Upper lobe of right lung (tissue), 1 donor: ENCODE results near the gene TMEM191C. TPM values are rescaled to one million over a fixed set of nuclear protein-coding genes. Genes with fewer than 3 reads are reported as not detected.
"Not testable (repeated sequence)": the region's sequence is repeated elsewhere in the genome, so short reads cannot be mapped to it uniquely, and the experiment has no call there.

ENCODE experiments used
- ATAC-seq: fragments of 200-7000 bp; cut with Tn5 transposase; one replicate; pipeline ENCODE4 v1.9.1; 2020; ENCODE audit warnings: mild to moderate bottlenecking, moderate library complexity
- DNase-seq: peaks from one replicate; pipeline ENCODE4 v3.0.0-alpha.2; 2020
- H3K27ac ChIP-seq: fragments of 200-600 bp; one replicate; pipeline ENCODE4 v1.8.0; 2022
- H3K27me3 ChIP-seq: fragments of 200-600 bp; one replicate; pipeline ENCODE4 v1.8.0; 2022; ENCODE audit warnings: mild to moderate bottlenecking
- H3K36me3 ChIP-seq: fragments of 200-600 bp; one replicate; pipeline ENCODE4 v1.8.0; 2022
- H3K4me1 ChIP-seq: fragments of 200-600 bp; one replicate; pipeline ENCODE4 v1.8.0; 2022
- H3K4me3 ChIP-seq: fragments of 200-600 bp; one replicate; pipeline ENCODE4 v1.8.0; 2022; ENCODE audit warnings: mild to moderate bottlenecking
- H3K9me3 ChIP-seq: fragments of 200-600 bp; one replicate; pipeline ENCODE4 v1.8.0; 2022
- intact Hi-C: fragments of 100-400 bp; cut with DNase I; formaldehyde crosslinking; loops from one replicate; pipeline ENCODE4 v1.11.0; 2022
- total RNA-seq: library from RNA; stranded (reverse); fragmentation: NEBNext Ultra II Directional; extraction: Animal tissue kit (Norgen Biotek cat#: 25700); gene quantifications from one replicate; pipeline ENCODE4 v1.2.1, GENCODE V29; 2021
- TF ChIP-seq, protein P1 (sequence below): fragments of 200-600 bp; IDR thresholded peaks from one replicate; pipeline ENCODE4 v1.8.0; 2022; ENCODE audit warnings: antibody characterized with exemption
- donor health status: DM: no; HTN: yes; CAD: no; lungs with severe emphysema.

TMEM191C gene
- total RNA-seq, 1 donor from 2014 or later, result 4.0 TPM

DNA sequence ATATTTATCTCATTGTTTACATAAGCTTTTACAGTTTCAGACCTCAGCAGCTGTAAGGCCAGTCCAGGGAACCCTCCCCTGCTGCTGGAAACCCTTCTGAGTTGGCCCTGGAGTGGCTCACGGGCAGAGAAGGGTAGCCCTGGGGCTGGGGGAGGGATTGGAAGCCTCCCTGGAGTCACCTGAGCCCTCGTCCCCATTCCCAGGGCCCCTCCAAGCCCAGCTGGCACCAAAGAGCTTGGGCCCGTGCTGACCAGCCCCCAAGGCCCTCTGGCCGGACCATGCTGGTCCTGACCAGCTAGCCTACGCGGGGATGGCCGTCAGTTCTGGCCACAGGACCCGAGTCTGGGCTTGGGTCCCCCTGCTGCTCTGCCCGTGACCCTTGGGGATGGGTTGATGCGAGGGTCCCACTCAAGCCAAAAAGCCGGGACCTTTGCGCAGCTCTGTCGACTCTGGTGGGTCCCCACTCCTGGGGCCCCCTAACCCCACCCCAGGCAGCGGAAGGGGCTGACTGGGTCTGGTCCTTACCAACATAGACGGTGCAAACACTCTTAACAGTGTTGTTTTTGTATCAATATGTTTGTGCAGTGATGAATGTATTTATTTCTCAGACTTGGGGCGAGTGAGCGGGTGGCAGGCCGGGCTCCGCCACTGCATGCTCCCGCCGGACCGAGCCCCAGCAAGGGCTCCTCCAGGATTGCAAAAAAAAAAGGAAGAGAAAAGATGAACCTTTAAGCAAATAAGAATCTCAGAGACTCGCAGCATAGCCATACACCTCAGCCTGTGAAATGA, 17.5 kb upstream of the TMEM191C start:
- Histone ChIP-seq H3K4me1 (no peaks in the 10 kb centered on the region), H3K4me3 (no peak overlapping the region), H3K9me3 (no peaks in the 10 kb centered on the region), H3K36me3 (peaks cover 21% of the 10 kb centered on the region), H3K27ac (no peak overlapping the region), H3K27me3 (no peaks in the 10 kb centered on the region)
- no peak for ATAC-seq
- intact Hi-C loops, result no loop called here
- peak; percentile 59 for DNase-seq
- TF ChIP-seq, protein P1, sequence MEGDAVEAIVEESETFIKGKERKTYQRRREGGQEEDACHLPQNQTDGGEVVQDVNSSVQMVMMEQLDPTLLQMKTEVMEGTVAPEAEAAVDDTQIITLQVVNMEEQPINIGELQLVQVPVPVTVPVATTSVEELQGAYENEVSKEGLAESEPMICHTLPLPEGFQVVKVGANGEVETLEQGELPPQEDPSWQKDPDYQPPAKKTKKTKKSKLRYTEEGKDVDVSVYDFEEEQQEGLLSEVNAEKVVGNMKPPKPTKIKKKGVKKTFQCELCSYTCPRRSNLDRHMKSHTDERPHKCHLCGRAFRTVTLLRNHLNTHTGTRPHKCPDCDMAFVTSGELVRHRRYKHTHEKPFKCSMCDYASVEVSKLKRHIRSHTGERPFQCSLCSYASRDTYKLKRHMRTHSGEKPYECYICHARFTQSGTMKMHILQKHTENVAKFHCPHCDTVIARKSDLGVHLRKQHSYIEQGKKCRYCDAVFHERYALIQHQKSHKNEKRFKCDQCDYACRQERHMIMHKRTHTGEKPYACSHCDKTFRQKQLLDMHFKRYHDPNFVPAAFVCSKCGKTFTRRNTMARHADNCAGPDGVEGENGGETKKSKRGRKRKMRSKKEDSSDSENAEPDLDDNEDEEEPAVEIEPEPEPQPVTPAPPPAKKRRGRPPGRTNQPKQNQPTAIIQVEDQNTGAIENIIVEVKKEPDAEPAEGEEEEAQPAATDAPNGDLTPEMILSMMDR, result no peak

DNA sequence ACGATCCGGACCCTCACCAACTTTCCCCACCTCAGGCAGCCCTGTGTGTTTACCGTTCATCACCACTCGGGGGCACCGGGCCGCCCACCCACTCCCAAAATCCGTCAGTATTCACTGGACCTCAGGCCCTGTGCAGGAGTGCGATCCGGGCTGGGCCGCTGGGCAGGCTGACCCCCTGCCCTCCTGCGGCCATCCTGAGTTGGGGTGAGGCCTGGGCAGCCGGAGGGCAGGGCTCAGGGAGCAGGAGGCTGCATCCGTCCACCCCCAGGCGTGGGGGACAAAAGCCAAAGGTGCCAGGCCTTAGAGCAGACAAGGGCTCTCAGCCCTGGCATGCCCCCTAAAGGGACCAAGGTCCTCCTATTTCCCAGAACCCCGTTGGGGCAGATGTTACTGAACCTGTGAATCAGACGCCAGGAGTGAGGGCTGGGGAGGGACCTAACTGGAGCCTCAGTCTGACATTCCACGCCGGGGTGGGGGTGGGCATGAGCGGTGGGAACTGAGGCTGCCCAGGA, 16.8 kb upstream of the TMEM191C start:
- intact Hi-C loops, result no loop called here
- peak; percentile 43 for DNase-seq

GRCh38 chr22:21450858-21451353, 16.3 kb upstream of the TMEM191C start:
- Histone ChIP-seq H3K4me3 (no peak overlapping the region), H3K27ac (no peak overlapping the region), H3K4me1 (no peaks in the 10 kb centered on the region), H3K9me3 (no peaks in the 10 kb centered on the region), H3K36me3 (peaks cover 11% of the 10 kb centered on the region), H3K27me3 (no peaks in the 10 kb centered on the region)
- ATAC-seq (no peak), DNase-seq (peak; percentile 43)
- intact Hi-C loops, result no loop called here
- TF ChIP-seq, protein P1, result no peak

More for the DNA sequence above, 16.8 kb upstream of the TMEM191C start:
- Histone ChIP-seq H3K4me1 (no peaks in the 10 kb centered on the region), H3K36me3 (peaks cover 16% of the 10 kb centered on the region), H3K9me3 (no peaks in the 10 kb centered on the region), H3K4me3 (no peak overlapping the region), H3K27me3 (no peaks in the 10 kb centered on the region), H3K27ac (no peak overlapping the region)
- no peak for ATAC-seq
- TF ChIP-seq, protein P1, result no peak

DNA sequence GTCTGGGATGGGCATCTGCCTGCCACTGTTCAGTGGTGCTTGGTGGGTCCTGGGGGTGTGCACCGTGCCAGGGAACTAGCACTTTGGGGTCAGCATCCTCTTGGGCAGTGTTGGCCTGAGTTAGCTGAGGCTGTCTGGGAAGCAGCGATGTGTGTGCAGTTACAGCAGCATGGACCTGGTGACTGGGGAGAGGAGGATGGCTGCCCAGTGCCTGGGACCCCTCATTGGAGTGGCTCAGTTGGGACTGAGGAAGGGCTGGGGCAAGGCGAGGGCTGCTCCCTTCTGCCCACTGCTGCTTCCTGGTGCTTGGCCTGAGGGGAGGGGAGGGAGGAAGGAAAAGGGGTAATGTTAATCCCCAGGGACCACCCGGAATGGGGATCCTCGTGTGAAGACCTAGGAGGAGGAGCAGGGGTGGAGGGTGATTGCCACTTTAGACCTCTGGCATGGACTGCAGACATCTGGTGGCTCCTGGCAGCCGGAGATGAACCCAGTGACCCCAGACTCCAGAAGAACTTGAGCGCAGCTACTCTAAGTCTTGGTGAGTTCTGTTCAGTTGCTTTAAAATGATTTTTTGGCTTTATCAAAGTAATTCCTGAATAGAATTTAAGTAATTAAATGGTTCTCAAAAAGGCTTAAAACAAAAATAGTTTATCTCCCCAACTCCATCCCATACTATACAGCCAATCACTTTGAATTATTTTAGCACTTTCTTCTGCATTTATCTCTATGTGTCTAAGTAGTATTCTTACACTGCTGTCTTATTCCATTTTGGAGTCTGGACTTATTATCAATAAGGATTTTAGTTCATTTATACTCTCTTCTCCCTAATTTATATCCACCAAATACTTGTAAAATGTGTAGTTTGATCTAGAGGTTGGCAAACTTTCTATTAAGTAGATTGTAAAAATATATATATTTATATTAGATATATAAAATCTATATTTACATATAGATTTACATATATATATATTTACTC, 15.4 kb upstream of the TMEM191C start:
- no peaks in the 10 kb centered on the region for H3K9me3 ChIP-seq
- H3K36me3 ChIP-seq, result peaks cover 2% of the 10 kb centered on the region
- no peak for ATAC-seq
- peaks cover 3% of the 10 kb centered on the region for H3K4me1 ChIP-seq
- intact Hi-C loops, result no loop called here
- no peak overlapping the region for H3K27ac ChIP-seq
- no peak overlapping the region for H3K4me3 ChIP-seq
- no peaks in the 10 kb centered on the region for H3K27me3 ChIP-seq
- DNase-seq, result peak; percentile 30
- TF ChIP-seq, protein P1, result no peak

DNA sequence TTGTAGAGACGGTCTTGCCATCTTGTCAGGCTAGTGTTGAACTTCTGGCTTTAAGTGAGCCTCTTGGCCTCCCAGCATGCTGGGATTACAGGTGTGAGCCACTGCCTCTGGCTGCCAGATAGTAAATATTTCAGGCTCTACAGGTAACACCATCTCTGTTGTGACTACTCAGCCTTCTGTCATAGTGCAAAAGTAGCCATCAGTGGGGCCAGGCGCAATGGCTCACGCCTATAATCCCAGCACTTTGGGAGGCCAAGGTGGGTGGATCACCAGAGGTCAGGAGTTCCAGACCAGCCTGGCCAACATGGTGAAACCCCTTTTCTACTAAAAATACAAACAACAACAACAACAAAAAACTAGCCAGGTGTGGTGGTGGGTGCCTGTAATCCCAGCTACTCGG, 14.5 kb upstream of the TMEM191C start:
- DNase-seq, result peak; percentile 32
- H3K9me3 ChIP-seq, H3K36me3 ChIP-seq, H3K27ac ChIP-seq, H3K4me3 ChIP-seq, H3K27me3 ChIP-seq, H3K4me1 ChIP-seq, ATAC-seq, intact Hi-C loops: not testable (repeated sequence)

DNA sequence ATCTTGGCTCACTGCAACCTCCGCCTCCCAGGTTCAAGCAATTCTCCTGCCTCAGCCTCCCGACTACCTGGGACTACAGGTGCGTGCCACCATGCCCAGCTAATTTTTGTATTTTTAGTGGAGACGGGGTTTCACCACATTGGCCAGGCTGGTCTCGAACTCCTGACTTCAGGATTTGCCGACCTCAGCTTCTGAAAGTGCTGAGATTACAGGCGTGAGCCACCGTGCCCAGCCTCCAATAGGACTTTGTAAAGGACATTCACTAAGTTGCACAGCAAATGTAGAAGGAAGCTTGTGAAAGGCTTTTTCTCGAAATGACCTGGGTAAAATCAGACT, 12.2 kb upstream of the TMEM191C start:
- intact Hi-C loops, H3K36me3 ChIP-seq, DNase-seq: not testable (repeated sequence)

More for the DNA sequence above, 12.2 kb upstream of the TMEM191C start:
- H3K27ac ChIP-seq, ATAC-seq, H3K27me3 ChIP-seq, H3K4me1 ChIP-seq, H3K9me3 ChIP-seq, H3K4me3 ChIP-seq: not testable (repeated sequence)
